A549 (cell line): ENCODE results near the gene MUC5B. TPM values are rescaled to one million over a fixed set of nuclear protein-coding genes. Genes with fewer than 3 reads are reported as not detected.

Source experiments
- ATAC-seq, 2 experiments: fragments of 200-7000 bp in 1 of 2; fragments of >200 bp in 1 of 2; cut with Nextera tagmentation in 1 of 2; cut with Tn5 transposase in 1 of 2; 3 replicates each; pipeline versions ENCODE4 v1.8.0 to v1.9.1; 2018 to 2020; ENCODE audit warnings: mild to moderate bottlenecking in 1 of 2, moderate library complexity in 1 of 2
- CTCF ChIA-PET: fragments of 300-600 bp; sonication (Branson Sonifier 250); formaldehyde crosslinking; extraction: SDS; loops from one replicate; lab custom pipeline; 2021; ENCODE audit warnings: antibody characterized with exemption, inconsistent platforms; lab: Yijun Ruan, JAX
- POLR2A ChIA-PET: fragments of 350-600 bp; formaldehyde crosslinking; extraction: SDS; loops from one replicate; lab custom pipeline; 2021; ENCODE audit warnings: antibody characterized with exemption, inconsistent platforms; lab: Yijun Ruan, JAX
- DNase-seq, 2 experiments: peaks; one replicate each; pipeline versions ENCODE4 v3.0.0 to v3.0.0-alpha.2; 2011 to 2016; ENCODE audit warnings: low read depth in 1 of 2, low spot score in 1 of 2
- FAIRE-seq: peaks from 2 replicates; lab custom pipeline; 2011; peaks lifted over from hg19 to GRCh38; lab: Jason Lieb, UNC
- H3K27ac ChIP-seq, 2 experiments: fragments of >200 bp; sonication (Bioruptor Twin); formaldehyde crosslinking; 3 replicates each; pipeline ENCODE4 v1.5.1; 2016 to 2017
- H3K4me1 ChIP-seq: fragments of >200 bp; sonication (Bioruptor Twin); formaldehyde crosslinking; 3 replicates; pipeline ENCODE4 v1.6.1; 2016
- H3K4me2 ChIP-seq: fragments of >200 bp; sonication (Bioruptor Twin); formaldehyde crosslinking; 3 replicates; pipeline ENCODE4 v1.6.1; 2016
- H3K4me3 ChIP-seq: fragments of >200 bp; sonication (Bioruptor Twin); formaldehyde crosslinking; 3 replicates; pipeline ENCODE4 v1.5.1; 2016
- H3K9me3 ChIP-seq: fragments of >200 bp; sonication (Bioruptor Twin); formaldehyde crosslinking; 3 replicates; pipeline ENCODE4 v1.6.1; 2016
- CTCF ChIP-seq: fragments of >200 bp; sonication (Bioruptor Twin); formaldehyde crosslinking; IDR thresholded peaks from 3 replicates; pipeline ENCODE4 v1.5.1; 2016
- E2F6 ChIP-seq: IDR thresholded peaks from 2 replicates; pipeline ENCODE4 v1.6.1; 2012; ENCODE audit warnings: low read depth, borderline replicate concordance
- EHMT2 ChIP-seq: fragments of 200-600 bp; sonication (generic); IDR thresholded peaks from 2 replicates; pipeline ENCODE4 v1.6.1; 2016; ENCODE audit warnings: antibody characterized with exemption, low read depth, mild to moderate bottlenecking, moderate library complexity
- HOXA7 ChIP-seq: fragments of 250-450 bp; sonication (Bioruptor Pico); IDR thresholded peaks from 2 replicates; pipeline ENCODE4 v1.5.0; 2020; ENCODE audit warnings: mild to moderate bottlenecking, moderate library complexity
- JUN ChIP-seq, 2 experiments: fragments of >200 bp; sonication (Bioruptor Twin); formaldehyde crosslinking; IDR thresholded peaks; 2 replicates in 1 of 2; 3 replicates in 1 of 2; pipeline ENCODE4 v1.6.1; 2016 to 2017
- KDM1A ChIP-seq: fragments of 200-600 bp; sonication (generic); IDR thresholded peaks from 2 replicates; pipeline ENCODE4 v1.6.1; 2016; ENCODE audit warnings: low read depth, mild to moderate bottlenecking
- MAFK ChIP-seq: fragments of 450-650 bp; IDR thresholded peaks from 2 replicates; pipeline ENCODE4 v1.6.1; 2014; ENCODE audit not compliant: partially characterized antibody
- MAX ChIP-seq: IDR thresholded peaks from 2 replicates; pipeline ENCODE4 v1.6.1; 2012
- PBX3 ChIP-seq: IDR thresholded peaks from 2 replicates; pipeline ENCODE4 v1.6.1; 2012
- RARB ChIP-seq: fragments of 250-450 bp; sonication (Bioruptor Pico); IDR thresholded peaks from 2 replicates; pipeline ENCODE4 v1.8.0; 2021; ENCODE audit warnings: mild to moderate bottlenecking, moderate library complexity
- SREBF2 ChIP-seq: fragments of 450-650 bp; IDR thresholded peaks from 2 replicates; pipeline ENCODE4 v1.6.1; 2014; ENCODE audit warnings: mild to moderate bottlenecking, moderate library complexity
- WGBS: methylation state at CpG from one replicate; pipeline ENCODE4 v1.1.6; 2017; ENCODE audit errors: missing lambda C conversion rate; 5-methylcytosine and 5-hydroxymethylcytosine counted together
- polyA plus RNA-seq, 4 experiments: library from polyadenylated mRNA; depleted of rRNA in 3 of 4; stranded (reverse); fragments of >200 nt; fragmentation: RNase III in 1 of 4; extraction: RNeasy Plus Mini Kit Qiagen cat#74134 plus additional on column Dnase treatment in 1 of 4; gene quantifications; 2 replicates in 3 of 4; 3 replicates in 1 of 4; pipeline ENCODE4 v1.2.3, GENCODE V29; 2011 to 2017

MUC5B gene
- polyA plus RNA-seq, 2 of the 4 experiments (the other 2 are of a cell fraction): 0.85 to 1.4 TPM

GRCh38 chr11:1254733-1255132 is 31.9 kb downstream of the MUC5B start:
- CTCF ChIA-PET: no interaction called here

GRCh38 chr11:1255151-1255550 is 32.3 kb downstream of the MUC5B start:
- WGBS: 87% methylated on average over 14 of the region's 24 CpGs
- DNase-seq (no peak), FAIRE-seq (no peak)
- TF ChIP-seq KDM1A (no peak), PBX3 (no peak), JUN (IDR thresholded peaks at IDR 0.05) (no peak), E2F6 (no peak), SREBF2 (no peak)
- TF ChIP-seq, all 56 proteins: peak for 0
- no peak for ATAC-seq
- ChIA-PET POLR2A (no interaction called here), CTCF (no interaction called here)
- Histone ChIP-seq H3K9me3 (peaks cover 11% of the 10 kb centered on the region), H3K4me3 (no peak overlapping the region), H3K4me1 (peaks cover 4% of the 10 kb centered on the region; the same call in 1 of the 3 replicates), H3K4me2 (no peak overlapping the region), H3K27ac (no peak overlapping the region)

More at GRCh38 chr11:1254733-1255132, 31.9 kb downstream of the MUC5B start:
- ATAC-seq: no peak
- TF ChIP-seq CTCF (no peak), RARB (CRISPR knock-in tag) (no peak), EHMT2 (no peak), MAX (no peak), HOXA7 (no peak)
- POLR2A ChIA-PET: no interaction called here
- no peak for DNase-seq
- Histone ChIP-seq H3K4me3 (no peak overlapping the region), H3K4me1 (peaks cover 1% of the 10 kb centered on the region; the same call in 1 of the 3 replicates), H3K27ac (no peak overlapping the region), H3K4me2 (no peak overlapping the region), H3K9me3 (peaks cover 11% of the 10 kb centered on the region)
- no peak for FAIRE-seq
- 88% methylated on average over 11 of the region's 19 CpGs for WGBS

- FAIRE-seq: no peak
These were observed 33.6 kb downstream of the MUC5B start for GRCh38 chr11:1256257-1257045.

More at GRCh38 chr11:1256257-1257045, 33.6 kb downstream of the MUC5B start:
- no peak overlapping the region for H3K27ac ChIP-seq
- 81% methylated on average over 11 of the region's 26 CpGs for WGBS
- H3K4me3 ChIP-seq: no peak overlapping the region
- CTCF ChIA-PET: no interaction called here
- peaks cover 5% of the 10 kb centered on the region for H3K9me3 ChIP-seq
- DNase-seq (no peak), ATAC-seq (no peak; a peak in 1 of 6 replicates)
- H3K4me2 ChIP-seq: no peak overlapping the region
- peaks cover 4% of the 10 kb centered on the region; the same call in 1 of the 3 replicates for H3K4me1 ChIP-seq
- TF ChIP-seq PBX3 (no peak), MAFK (no peak), RARB (CRISPR knock-in tag) (no peak)
- POLR2A ChIA-PET: no interaction called here
